HG03342 (cell line): Measurements from ENCODE around the gene COL17A1.

Source experiments
- ATAC-seq: cut with Tn5 transposase; IDR thresholded peaks from one replicate; pipeline ENCODE4 v1.9.1; 2021; ENCODE audit warnings: mild to moderate bottlenecking, moderate library complexity; ENCODE audit not compliant: unreplicated experiment

COL17A1 gene

DNA sequence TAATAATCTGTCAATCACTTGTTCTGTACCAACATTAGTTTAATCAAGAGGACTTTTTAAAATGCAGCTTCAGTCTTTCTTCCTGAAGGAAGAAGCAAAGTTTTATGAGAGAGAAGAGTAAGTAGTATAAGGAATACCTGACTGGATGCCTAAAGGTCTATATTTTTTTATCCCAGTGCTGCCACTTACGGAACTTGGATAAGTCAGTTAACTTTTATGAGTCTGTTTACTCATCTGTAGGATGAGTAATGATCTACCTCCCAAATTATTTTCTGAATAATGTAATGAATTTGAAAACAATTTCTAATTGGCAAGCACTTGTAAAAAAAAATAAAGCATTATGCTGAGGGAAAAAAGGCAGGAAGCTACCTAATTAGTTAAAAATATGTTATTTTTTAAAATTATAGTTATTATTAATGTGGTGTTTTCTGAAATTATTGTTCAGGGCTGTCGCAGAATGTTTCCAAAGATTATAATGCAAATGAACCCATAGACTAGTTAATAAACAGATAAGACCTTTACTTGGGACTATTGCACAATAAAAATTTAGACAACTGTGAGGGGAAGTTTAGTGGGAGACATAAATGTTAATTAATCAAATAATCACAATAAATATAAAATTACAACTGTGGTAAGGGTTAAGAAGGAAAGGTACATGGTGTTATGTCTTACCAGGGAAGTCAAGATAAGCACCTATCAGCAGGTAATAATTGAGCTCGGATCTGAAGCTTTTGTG lies 94.1 kb downstream of the COL17A1 start:
- no peak for ATAC-seq

DNA sequence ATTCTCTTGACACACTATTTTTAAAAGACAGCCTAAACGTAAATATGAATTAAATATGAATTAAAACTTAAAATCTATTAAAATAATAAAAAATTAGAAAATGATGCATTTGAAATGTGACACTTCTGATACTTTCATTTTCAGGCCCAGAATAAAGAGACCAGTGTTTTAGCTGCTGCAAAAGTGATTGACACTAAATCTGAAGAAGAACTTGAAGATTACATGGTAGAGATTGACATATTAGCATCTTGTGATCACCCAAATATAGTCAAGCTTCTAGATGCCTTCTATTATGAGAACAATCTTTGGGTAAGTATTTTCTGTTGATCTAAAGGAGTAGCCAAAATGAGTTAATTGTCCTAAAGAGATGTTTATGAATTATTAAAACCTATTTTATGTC lies 95.1 kb downstream of the COL17A1 start:
- no peak for ATAC-seq

DNA sequence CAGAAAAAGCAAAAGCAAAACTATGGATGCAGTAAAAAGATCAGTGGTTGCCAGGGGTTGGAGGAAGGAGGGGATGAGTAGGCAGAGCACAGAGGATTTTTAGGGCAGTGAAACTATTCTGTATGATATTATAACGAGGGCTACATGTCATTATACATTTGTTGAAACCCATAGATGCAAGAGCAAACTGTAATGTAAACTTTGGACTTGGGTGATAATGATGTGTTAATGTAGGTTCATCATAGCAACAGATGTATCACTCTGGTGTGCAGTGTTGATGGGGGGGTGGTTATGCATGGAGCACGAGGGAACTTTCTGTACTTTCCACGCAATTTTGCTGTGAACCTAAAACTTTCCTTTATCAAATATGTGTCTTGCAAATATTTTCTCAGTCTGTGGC lies 95.6 kb downstream of the COL17A1 start:
- ATAC-seq = no peak

DNA sequence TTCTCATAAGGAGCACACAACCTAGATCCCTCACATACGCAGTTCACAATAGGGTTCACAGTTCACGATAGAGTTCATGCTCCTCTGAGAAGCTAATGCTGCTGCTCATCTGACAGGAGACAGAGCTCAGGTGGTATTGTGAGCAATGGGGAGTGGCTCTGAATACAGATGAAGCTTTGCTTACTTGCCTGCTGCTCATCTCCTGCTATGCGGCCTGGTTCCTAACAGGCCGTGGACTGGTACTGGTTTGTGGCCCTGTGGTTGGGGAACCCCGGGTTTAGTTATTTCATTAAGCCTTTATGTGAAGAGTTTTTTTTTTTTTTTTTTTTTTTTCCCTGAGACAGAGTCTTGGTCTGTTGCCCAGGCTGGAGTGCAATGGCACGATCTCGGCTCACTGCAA lies 99.3 kb downstream of the COL17A1 start:
- no peak for ATAC-seq

DNA sequence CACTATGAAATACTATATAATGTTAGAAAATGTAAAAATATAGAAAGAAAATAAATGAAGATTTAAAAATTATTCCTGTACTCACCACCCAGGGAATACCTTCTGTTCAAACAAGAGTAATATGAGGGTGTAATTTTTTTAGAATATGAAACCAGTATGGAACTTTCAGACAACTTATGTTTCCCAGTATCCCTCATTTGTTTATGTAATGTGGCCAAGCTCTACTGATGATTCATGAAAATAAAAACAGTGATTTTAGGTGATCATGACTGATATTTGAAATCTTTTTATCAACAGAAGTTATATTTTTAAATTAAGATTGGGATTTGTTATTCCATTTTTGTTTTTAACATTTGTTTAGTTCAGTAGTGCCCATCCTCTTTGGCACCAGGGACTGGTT lies 100.0 kb downstream of the COL17A1 start:
- ATAC-seq = no peak

DNA sequence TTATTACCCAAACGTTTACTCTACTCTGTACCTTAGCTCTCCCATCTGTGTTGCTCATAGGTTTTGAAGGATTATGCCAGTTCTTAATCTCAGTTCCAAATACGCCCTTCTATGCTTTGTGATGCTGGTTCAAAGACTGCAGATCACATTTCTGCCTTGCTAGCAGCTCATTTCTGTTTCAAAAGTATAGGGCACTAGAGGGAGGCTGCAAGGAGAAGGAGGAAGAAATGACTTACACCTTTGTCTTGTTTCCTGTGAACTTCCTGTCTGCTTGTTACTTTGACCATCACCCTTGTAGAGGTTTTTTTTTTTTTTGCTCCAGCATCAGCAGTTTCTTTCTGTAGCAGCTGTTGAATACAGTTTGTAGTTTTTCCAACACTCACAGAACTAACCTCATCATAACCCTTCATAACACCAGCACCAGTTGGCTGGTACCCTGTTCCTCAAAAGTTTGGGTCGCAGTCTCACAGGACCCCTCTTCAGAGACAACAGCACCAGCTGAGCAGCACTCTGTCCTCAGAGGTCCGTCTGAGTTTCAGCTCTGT lies 102.2 kb downstream of the COL17A1 start:
- peak; percentile 82 for ATAC-seq

DNA sequence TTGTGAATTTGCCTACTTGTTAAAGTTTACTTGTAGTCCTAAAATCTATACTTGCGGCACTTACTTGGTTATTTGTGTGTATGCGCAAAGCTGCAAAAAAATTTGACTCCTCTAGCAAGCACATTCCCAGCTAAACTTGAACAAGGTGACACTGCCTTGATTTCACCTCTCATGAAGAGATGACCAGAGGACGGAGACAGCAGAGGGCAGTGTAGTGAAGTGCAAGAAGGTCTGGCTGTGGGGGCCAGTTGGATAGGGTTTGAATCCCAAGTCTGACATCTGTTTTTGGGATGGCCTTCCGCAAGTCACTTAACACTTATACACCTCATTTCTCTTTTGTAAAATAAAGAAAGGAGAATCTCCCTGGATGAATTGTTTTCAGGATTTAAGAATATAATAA lies 103.0 kb downstream of the COL17A1 start:
- no peak for ATAC-seq
